GM12878 (cell line): Measurements from ENCODE around the gene FGD4. TPM values are rescaled to one million over a fixed set of nuclear protein-coding genes. Genes with fewer than 3 reads are reported as not detected.

Source experiments
- ATAC-seq: fragments of 200-7000 bp; cut with Tn5 transposase; 3 replicates; pipeline ENCODE4 v1.9.1; 2020; ENCODE audit warnings: mild to moderate bottlenecking, moderate library complexity
- BruUV-seq: library from RNA; stranded (reverse); fragments of 400-500 nt; replicated peaks from 2 replicates; lab custom pipeline; 2021; lab: Mats Ljungman, UMichigan
- CTCF ChIA-PET: fragments of 300-600 bp; sonication (Branson Sonifier 250); formaldehyde crosslinking; extraction: SDS; loops from one replicate; lab custom pipeline; 2021; ENCODE audit warnings: inconsistent platforms; lab: Yijun Ruan, JAX
- POLR2A ChIA-PET: fragments of 350-600 bp; formaldehyde crosslinking; extraction: SDS; loops from one replicate; lab custom pipeline; 2021; ENCODE audit warnings: inconsistent platforms; lab: Charles Lee
- RAD21 ChIA-PET: fragments of 300-600 bp; sonication (Branson Sonifier 250); formaldehyde crosslinking; loops from one replicate; lab custom pipeline; 2023; ENCODE audit warnings: antibody characterized with exemption; ENCODE audit not compliant: unreplicated experiment; lab: Charles Lee
- SMC1A ChIA-PET: fragments of 300-600 bp; sonication (Branson Sonifier 250); formaldehyde crosslinking; loops from one replicate; lab custom pipeline; 2023; ENCODE audit not compliant: unreplicated experiment, uncharacterized antibody; lab: Charles Lee
- DNase-seq: peaks from one replicate; pipeline ENCODE4 v3.0.0-alpha.2; 2011; ENCODE audit warnings: low read depth, low spot score
- FAIRE-seq: peaks from 3 replicates; lab custom pipeline; 2011; peaks lifted over from hg19 to GRCh38; lab: Jason Lieb, UNC
- H2AFZ ChIP-seq: 2 replicates; pipeline ENCODE4 v1.6.0; 2011; ENCODE audit warnings: low read depth, low read length, control low read depth; ENCODE audit not compliant: control insufficient read depth
- H3K27ac ChIP-seq: 2 replicates; pipeline ENCODE4 v1.5.1; 2011; ENCODE audit warnings: control low read depth; ENCODE audit not compliant: control insufficient read depth, insufficient read depth
- H3K27me3 ChIP-seq, 2 experiments: replicated peaks in 1 of 2; 2 replicates each; pipeline versions ENCODE4 v1.6.0 to v1.6.1; 2011; ENCODE audit warnings: low read length in 1 of 2; ENCODE audit not compliant: control insufficient read depth in 2 of 2, insufficient read depth in 2 of 2
- H3K36me3 ChIP-seq, 2 experiments: 2 replicates each; pipeline ENCODE4 v1.5.1; 2011; ENCODE audit warnings: low read length in 1 of 2; ENCODE audit not compliant: control insufficient read depth in 2 of 2, insufficient read depth in 2 of 2
- H3K4me1 ChIP-seq: 2 replicates; pipeline ENCODE4 v1.6.1; 2011; ENCODE audit warnings: mild to moderate bottlenecking, low read length, moderate library complexity, mixed read lengths; ENCODE audit not compliant: control insufficient read depth, insufficient read depth
- H3K4me2 ChIP-seq: 2 replicates; pipeline ENCODE4 v1.6.0; 2011; ENCODE audit warnings: control low read depth; ENCODE audit not compliant: control insufficient read depth, insufficient read depth
- H3K4me3 ChIP-seq: fragments of 200-600 bp; sonication (generic); 2 replicates; pipeline ENCODE4 v1.5.1; 2016
- H3K79me2 ChIP-seq: 2 replicates; pipeline ENCODE4 v1.6.0; 2011; ENCODE audit warnings: low read length; ENCODE audit not compliant: control insufficient read depth, insufficient read depth
- H3K9ac ChIP-seq: 2 replicates; pipeline ENCODE4 v1.8.0; 2011; ENCODE audit warnings: low read length, control low read depth, mixed read lengths; ENCODE audit not compliant: control insufficient read depth, insufficient read depth
- H3K9me3 ChIP-seq: replicated peaks from 3 replicates; pipeline ENCODE4 v1.5.1; 2011; ENCODE audit warnings: mild to moderate bottlenecking, low read length; ENCODE audit not compliant: control insufficient read depth, insufficient read depth
- H4K20me1 ChIP-seq: 2 replicates; pipeline ENCODE4 v1.6.0; 2011; ENCODE audit not compliant: control insufficient read depth, insufficient read depth
- BHLHE40 ChIP-seq, 2 experiments: fragments of 450-650 bp in 1 of 2; IDR thresholded peaks; 2 replicates each; pipeline ENCODE4 v1.6.1; 2011 to 2017; ENCODE audit warnings: low read depth in 2 of 2, borderline replicate concordance in 1 of 2, improper control_type of control experiment in 1 of 2, low read length in 1 of 2, mild to moderate bottlenecking in 1 of 2
- DPF2 ChIP-seq: fragments of 450-650 bp; IDR thresholded peaks from 2 replicates; pipeline ENCODE4 v1.6.1; 2017; ENCODE audit warnings: mild to moderate bottlenecking
- EGR1 ChIP-seq, 2 experiments: IDR thresholded peaks; 1 replicate in 1 of 2; 2 replicates in 1 of 2; pipeline ENCODE4 v1.6.1; 2011 to 2012; ENCODE audit warnings: low read depth in 2 of 2, low read length in 2 of 2, borderline replicate concordance in 1 of 2, mild to moderate bottlenecking in 1 of 2, moderate library complexity in 1 of 2
- HDAC6 ChIP-seq: fragments of 200-600 bp; sonication (generic); IDR thresholded peaks from one replicate; pipeline ENCODE4 v1.8.0; 2017; ENCODE audit warnings: antibody characterized with exemption; ENCODE audit not compliant: unreplicated experiment
- MXI1 ChIP-seq: fragments of 150-350 bp; IDR thresholded peaks from 2 replicates; pipeline ENCODE4 v1.6.1; 2011; ENCODE audit warnings: low read depth, mild to moderate bottlenecking, inconsistent platforms, low read length, improper control_type of control experiment
- NBN ChIP-seq: fragments of 450-650 bp; IDR thresholded peaks from 2 replicates; pipeline ENCODE4 v1.6.1; 2016
- PAX5 ChIP-seq: IDR thresholded peaks from 2 replicates; pipeline ENCODE4 v1.6.1; 2011; ENCODE audit warnings: low read depth, low read length, borderline replicate concordance
- RAD51 ChIP-seq: fragments of 450-650 bp; IDR thresholded peaks from 2 replicates; pipeline ENCODE4 v1.6.1; 2016; ENCODE audit warnings: moderate library complexity, mild to moderate bottlenecking, inconsistent platforms
- RELB ChIP-seq: fragments of 450-650 bp; IDR thresholded peaks from 2 replicates; pipeline ENCODE4 v1.6.1; 2017; ENCODE audit warnings: low read depth, mild to moderate bottlenecking, moderate library complexity
- SMC3 ChIP-seq: IDR thresholded peaks from 2 replicates; pipeline ENCODE4 v1.6.1; 2011; ENCODE audit warnings: low read length, improper control_type of control experiment, borderline replicate concordance
- TARDBP ChIP-seq: IDR thresholded peaks from 2 replicates; pipeline ENCODE4 v1.6.1; 2016; ENCODE audit warnings: borderline replicate concordance
- ZNF384 ChIP-seq: IDR thresholded peaks from 2 replicates; pipeline ENCODE4 v1.6.1; 2012; ENCODE audit warnings: low read depth, mild to moderate bottlenecking, low read length, improper control_type of control experiment, borderline replicate concordance
- WGBS: methylation state at CpG from one replicate; pipeline ENCODE4 v1.1.6; 2016; ENCODE audit warnings: low lambda C conversion rate; ENCODE audit not compliant: insufficient replicate concordance, insufficient coverage; ENCODE audit errors: missing lambda C conversion rate; 5-methylcytosine and 5-hydroxymethylcytosine counted together
- in situ Hi-C: fragments of 300-500 bp; cut with MboI; formaldehyde crosslinking; loops from 9 replicates; pipeline ENCODE4 v1.14.3; 2018; ENCODE audit warnings: mixed read lengths
- intact Hi-C: fragments of 100-400 bp; cut with micrococcal nuclease; formaldehyde crosslinking; loops from one replicate; pipeline ENCODE4 v1.14.2; 2022; ENCODE audit not compliant: unreplicated experiment
- polyA plus RNA-seq, 11 experiments: library from polyadenylated mRNA; depleted of rRNA in 4 of 11; unstranded in 6 of 11; stranded (reverse) in 5 of 11; fragments of >200 nt; fragmentation: Nextera tagmentation in 4 of 11; fragmentation: Illumina TruSeq in 1 of 11; extraction: Ambion mirVana in 4 of 11; extraction: Trizol in 1 of 11; gene quantifications; 1 replicate in 1 of 11; 2 replicates in 10 of 11; pipeline versions ENCODE4 v1.2.1 to v1.2.3, GENCODE V29; 2011 to 2016; ENCODE audit warnings: inconsistent platforms in 2 of 11, missing spikeins in 2 of 11, low read depth in 1 of 11
- total RNA-seq, 4 experiments: library from RNA; depleted of rRNA in 3 of 4; stranded (reverse); fragments of >200 nt in 3 of 4; fragmentation: Illumina TruSeq in 1 of 4; extraction: Trizol in 1 of 4; gene quantifications; 2 replicates each; pipeline versions ENCODE4 v1.2.1 to v1.2.3, GENCODE V29; 2013 to 2021

The FGD4 gene
- total and polyA plus RNA-seq, 10 of the 15 experiments (the other 5 are each of a cell fraction or from before 2014, with no cell fraction given), result 0.01 to 0.18 (median 0.08) TPM; not detected in 3

- peak overlapping the region; percentile 86 for H3K4me2 ChIP-seq
- peak overlapping the region; percentile 100 for H3K4me3 ChIP-seq
- 3% methylated on average over 9 of the region's 11 CpGs for WGBS
- DNase-seq (no peak), FAIRE-seq (no peak), ATAC-seq (no peak)
- H2AFZ ChIP-seq, result peak overlapping the region; percentile 12; the same call in 1 of the 2 replicates
- TF ChIP-seq DPF2 (no peak), MXI1 (peak; percentile 52; the same call in 1 of the 2 replicates), RELB (peak; percentile 36; the same call in 1 of the 2 replicates), ZNF384 (no peak), TARDBP (no peak), BHLHE40 (IDR thresholded peaks at IDR 0.05; ENCODE audit: borderline replicate concordance in 1 of 2, low read depth in 2 of 2, low read length in 1 of 2) (peak in 1 of 2 experiments; percentile 45; a peak in 1 of 4 replicates), HDAC6 (no peak), PAX5 (no peak), RAD51 (peak; percentile 28; the same call in 1 of the 2 replicates), EGR1 (IDR thresholded peaks at IDR 0.05; ENCODE audit: borderline replicate concordance in 1 of 2, low read depth in 2 of 2, low read length in 2 of 2) (peak in 1 of 2 experiments; percentile 52; a peak in 1 of 3 replicates), NBN (peak; percentile 35; the same call in 1 of the 2 replicates), SMC3 (no peak)
- H3K27ac ChIP-seq, result peak overlapping the region; percentile 64
- H3K9me3 ChIP-seq, result no peaks in the 10 kb centered on the region; the same call in 1 of the 3 replicates
- POLR2A ChIA-PET, result interaction anchor here (0.5 kb wide), 1 partner anchor 73 kb away, joined by 3 read pairs; no protein-coding TSS in a partner anchor
- H3K36me3 ChIP-seq, result peaks cover 0 to 10% of the 10 kb centered on the region in 2 experiments; a peak in 1 of 4 replicates
- H3K27me3 ChIP-seq, result no peaks in the 10 kb centered on the region
- BruUV-seq, result no TSS peak
- peaks cover 4% of the 10 kb centered on the region for H3K4me1 ChIP-seq
- CTCF ChIA-PET, result interaction anchor here (0.7 to 5.2 kb wide), 5 partner anchors 9 to 225 kb away, joined by 3 to 25 read pairs (median 4); partner anchors contain the start of gene YARS2
- peaks cover 66% of the 10 kb centered on the region for H3K79me2 ChIP-seq
- H4K20me1 ChIP-seq, result no peaks in the 10 kb centered on the region
- RAD21 ChIA-PET, result interaction anchor here (0.6 to 1.6 kb wide), 6 partner anchors 19 to 233 kb away, joined by 3 to 12 read pairs (median 4); partner anchors contain the start of gene YARS2
- SMC1A ChIA-PET, result interaction anchor here (0.9 to 2.2 kb wide), 5 partner anchors 9 to 316 kb away, joined by 3 to 12 read pairs (median 6); partner anchors contain the start of gene YARS2
- in situ Hi-C loops (loop anchor here (5.0 kb wide), 1 partner anchor 1029 kb away; no protein-coding TSS in a partner anchor), intact Hi-C loops (no loop called here)
- peak overlapping the region; percentile 78 for H3K9ac ChIP-seq
Observed at GRCh38 chr12:32681272-32681671, 281.9 kb downstream of the FGD4 start.
